ENCODE measurements around the gene RBBP6. TPM values are rescaled to one million over a fixed set of nuclear protein-coding genes. Genes with fewer than 3 reads are reported as not detected.

The RBBP6 gene
- polyA plus RNA-seq, 1 experiment, result 11.7 TPM

DNA sequence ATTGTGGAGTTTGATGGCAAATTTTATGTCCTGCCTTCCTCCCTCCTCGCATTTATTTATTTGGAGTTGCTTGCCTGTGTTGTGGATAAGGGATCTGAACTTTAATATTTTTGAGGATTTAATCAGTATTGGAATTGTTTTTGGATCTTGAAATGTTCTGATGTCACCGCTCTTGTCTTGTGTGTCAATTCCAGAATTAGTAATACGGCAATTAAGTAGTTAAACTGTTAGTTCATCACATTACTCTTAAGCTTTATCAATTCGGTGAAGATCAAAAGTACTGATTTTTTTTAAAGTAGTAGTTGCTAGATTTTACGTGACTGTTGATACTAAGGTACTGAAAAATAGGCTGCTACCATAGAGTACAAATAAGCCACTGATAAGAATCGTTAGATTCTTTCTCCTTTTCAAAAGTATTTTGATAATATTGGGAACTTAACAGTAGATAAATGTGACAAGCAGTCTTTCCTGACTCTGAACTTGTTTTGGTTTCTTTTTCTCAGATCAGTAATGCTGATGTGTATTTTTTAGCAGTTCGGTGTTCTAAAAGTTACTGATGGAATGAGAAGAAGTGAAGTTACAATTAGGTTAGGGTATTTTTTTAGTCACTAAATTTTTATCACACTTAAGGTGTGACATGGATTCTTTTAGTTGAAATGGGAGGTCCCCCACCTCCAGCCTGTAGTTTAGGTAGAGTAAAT, 2.0 kb downstream of the RBBP6 start:
- TF ChIP-seq, protein P1, sequence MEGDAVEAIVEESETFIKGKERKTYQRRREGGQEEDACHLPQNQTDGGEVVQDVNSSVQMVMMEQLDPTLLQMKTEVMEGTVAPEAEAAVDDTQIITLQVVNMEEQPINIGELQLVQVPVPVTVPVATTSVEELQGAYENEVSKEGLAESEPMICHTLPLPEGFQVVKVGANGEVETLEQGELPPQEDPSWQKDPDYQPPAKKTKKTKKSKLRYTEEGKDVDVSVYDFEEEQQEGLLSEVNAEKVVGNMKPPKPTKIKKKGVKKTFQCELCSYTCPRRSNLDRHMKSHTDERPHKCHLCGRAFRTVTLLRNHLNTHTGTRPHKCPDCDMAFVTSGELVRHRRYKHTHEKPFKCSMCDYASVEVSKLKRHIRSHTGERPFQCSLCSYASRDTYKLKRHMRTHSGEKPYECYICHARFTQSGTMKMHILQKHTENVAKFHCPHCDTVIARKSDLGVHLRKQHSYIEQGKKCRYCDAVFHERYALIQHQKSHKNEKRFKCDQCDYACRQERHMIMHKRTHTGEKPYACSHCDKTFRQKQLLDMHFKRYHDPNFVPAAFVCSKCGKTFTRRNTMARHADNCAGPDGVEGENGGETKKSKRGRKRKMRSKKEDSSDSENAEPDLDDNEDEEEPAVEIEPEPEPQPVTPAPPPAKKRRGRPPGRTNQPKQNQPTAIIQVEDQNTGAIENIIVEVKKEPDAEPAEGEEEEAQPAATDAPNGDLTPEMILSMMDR (IDR thresholded peaks at IDR 0.05; ENCODE audit: insufficient read depth, low read depth, low read length), result no peak
- ChIA-PET POLR2A (no interaction called here), CTCF (interaction anchor here (1.9 kb wide), 1 partner anchor 26 kb away, joined by 8 read pairs; no protein-coding TSS in a partner anchor)
- Histone ChIP-seq H3K36me3 (ENCODE audit: control insufficient read depth, insufficient read depth, low read length) (peaks cover 2% of the 10 kb centered on the region; the same call in 1 of the 2 replicates), H3K27me3 (ENCODE audit: control insufficient read depth, insufficient read depth, low read length) (no peaks in the 10 kb centered on the region), H3K4me3 (ENCODE audit: low read depth, low read length) (peak overlapping the region; percentile 99)
- DNase-seq (ENCODE audit: low read depth), result no peak

DNA sequence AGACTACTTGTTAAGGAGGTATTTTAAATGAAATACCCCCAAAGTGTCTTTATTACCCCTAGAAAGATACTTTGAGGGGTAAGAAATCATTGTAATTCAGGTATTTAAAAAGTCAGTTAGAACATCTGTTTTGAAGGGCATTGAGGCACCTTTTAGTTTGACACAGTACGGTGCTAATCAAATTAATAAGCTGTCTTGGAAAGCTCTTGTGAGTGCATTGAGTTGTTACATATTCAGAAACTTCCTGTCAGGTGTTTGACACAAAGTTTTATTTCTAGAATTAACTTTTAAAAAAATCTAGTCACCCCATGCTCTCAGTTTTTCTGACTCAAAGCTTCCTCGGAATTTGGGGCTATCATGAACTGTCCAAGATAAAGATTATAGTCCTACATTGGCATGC, 4.6 kb downstream of the RBBP6 start:
- TF ChIP-seq, protein P1 (IDR thresholded peaks at IDR 0.05; ENCODE audit: insufficient read depth, low read depth, low read length), result no peak
- H3K36me3 ChIP-seq (ENCODE audit: control insufficient read depth, insufficient read depth, low read length), result peaks cover 2% of the 10 kb centered on the region; the same call in 1 of the 2 replicates
- H3K4me3 ChIP-seq (ENCODE audit: low read depth, low read length), result no peak overlapping the region
- DNase-seq (ENCODE audit: low read depth), result no peak
- no peaks in the 10 kb centered on the region for H3K27me3 ChIP-seq (ENCODE audit: control insufficient read depth, insufficient read depth, low read length)
- CTCF ChIA-PET, result interaction anchor here (2.2 kb wide), 1 partner anchor 9 kb away, joined by 11 read pairs; no protein-coding TSS in a partner anchor
- POLR2A ChIA-PET, result no interaction called here

- CTCF ChIA-PET, result no interaction called here
- POLR2A ChIA-PET, result no interaction called here
- no peak overlapping the region for H3K4me3 ChIP-seq (ENCODE audit: low read depth, low read length)
- no peaks in the 10 kb centered on the region for H3K27me3 ChIP-seq (ENCODE audit: control insufficient read depth, insufficient read depth, low read length)
- DNase-seq (ENCODE audit: low read depth), result no peak
- H3K36me3 ChIP-seq (ENCODE audit: control insufficient read depth, insufficient read depth, low read length), result peaks cover 2% of the 10 kb centered on the region; the same call in 1 of the 2 replicates
- TF ChIP-seq, protein P1 (IDR thresholded peaks at IDR 0.05; ENCODE audit: insufficient read depth, low read depth, low read length), result no peak
These were observed 5.3 kb downstream of the RBBP6 start for GRCh38 chr16:24544640-24545039.

GRCh38 chr16:24550295-24550694, 10.9 kb downstream of the RBBP6 start:
- Histone ChIP-seq H3K4me3 (ENCODE audit: low read depth, low read length) (no peak overlapping the region), H3K36me3 (ENCODE audit: control insufficient read depth, insufficient read depth, low read length) (no peaks in the 10 kb centered on the region), H3K27me3 (ENCODE audit: control insufficient read depth, insufficient read depth, low read length) (no peaks in the 10 kb centered on the region)
- DNase-seq (ENCODE audit: low read depth), result no peak
- TF ChIP-seq, protein P1 (IDR thresholded peaks at IDR 0.05; ENCODE audit: insufficient read depth, low read depth, low read length), result no peak
- POLR2A ChIA-PET, result no interaction called here
- CTCF ChIA-PET, result no interaction called here

- DNase-seq (ENCODE audit: low read depth), result no peak
- CTCF ChIA-PET, result interaction anchor here (0.7 to 1.6 kb wide), 5 partner anchors 10 to 289 kb away, joined by 3 to 11 read pairs (median 3); no protein-coding TSS in a partner anchor
- POLR2A ChIA-PET, result no interaction called here
These were observed 13.4 kb downstream of the RBBP6 start for GRCh38 chr16:24552705-24553246.

More at GRCh38 chr16:24552705-24553246, 13.4 kb downstream of the RBBP6 start:
- Histone ChIP-seq H3K27me3 (ENCODE audit: control insufficient read depth, insufficient read depth, low read length) (no peaks in the 10 kb centered on the region), H3K4me3 (ENCODE audit: low read depth, low read length) (no peak overlapping the region), H3K36me3 (ENCODE audit: control insufficient read depth, insufficient read depth, low read length) (no peaks in the 10 kb centered on the region; the same call in 1 of the 2 replicates)
- TF ChIP-seq, protein P1 (IDR thresholded peaks at IDR 0.05; ENCODE audit: insufficient read depth, low read depth, low read length), result no peak
